H1 (cell line): ENCODE results near the gene ELL. TPM values are rescaled to one million over a fixed set of nuclear protein-coding genes. Genes with fewer than 3 reads are reported as not detected.
A peak's percentile ranks its signal among the peaks of the same experiment; 100 is the strongest.

Experiments used
- CTCF ChIA-PET: fragments of 300-600 bp; sonication (Branson Sonifier 250); formaldehyde crosslinking; loops from one replicate; lab custom pipeline; 2021; ENCODE audit not compliant: partially characterized antibody; lab: Charles Lee
- POLR2A ChIA-PET: fragments of 300-600 bp; sonication (Branson Sonifier 250); formaldehyde crosslinking; loops from one replicate; lab custom pipeline; 2021; ENCODE audit warnings: inconsistent platforms; ENCODE audit not compliant: partially characterized antibody; lab: Charles Lee
- DNase-seq, 2 experiments: peaks; one replicate each; pipeline versions ENCODE4 v3.0.0 to v3.0.0-alpha.2; 2010 to 2022; ENCODE audit warnings: low spot score in 2 of 2, low read depth in 1 of 2, mixed read lengths in 1 of 2
- FAIRE-seq: peaks from 2 replicates; lab custom pipeline; 2011; peaks lifted over from hg19 to GRCh38; lab: Jason Lieb, UNC
- H2AFZ ChIP-seq: 2 replicates; pipeline ENCODE4 v1.8.1; 2012; ENCODE audit warnings: low read length, inconsistent platforms
- H2AK5ac ChIP-seq: 2 replicates; pipeline ENCODE4 v1.6.1; 2013; ENCODE audit warnings: low read depth, low read length
- H2BK120ac ChIP-seq: replicated peaks from 2 replicates; pipeline ENCODE3; 2013; ENCODE audit warnings: low read depth, low read length, inconsistent platforms
- H2BK12ac ChIP-seq: 2 replicates; pipeline ENCODE4 v1.6.1; 2013; ENCODE audit warnings: low read depth, low read length
- H2BK15ac ChIP-seq: 2 replicates; pipeline ENCODE4 v1.6.1; 2013; ENCODE audit warnings: low read length
- H2BK20ac ChIP-seq: 2 replicates; pipeline ENCODE4 v1.6.1; 2013; ENCODE audit warnings: low read length
- H2BK5ac ChIP-seq: 2 replicates; pipeline ENCODE4 v1.6.1; 2013; ENCODE audit warnings: low read depth, low read length
- H3K14ac ChIP-seq: 2 replicates; pipeline ENCODE4 v1.6.1; 2013; ENCODE audit warnings: inconsistent platforms; ENCODE audit not compliant: insufficient read length
- H3K18ac ChIP-seq: 2 replicates; pipeline ENCODE4 v1.6.1; 2013; ENCODE audit warnings: low read length; ENCODE audit errors: extremely low read depth
- H3K23ac ChIP-seq: 2 replicates; pipeline ENCODE4 v1.6.1; 2013; ENCODE audit warnings: inconsistent platforms; ENCODE audit not compliant: insufficient read length
- H3K23me2 ChIP-seq: 2 replicates; pipeline ENCODE4 v1.6.1; 2013; ENCODE audit warnings: low read depth, low read length
- H3K27ac ChIP-seq: 2 replicates; pipeline ENCODE4 v1.6.1; 2011; ENCODE audit warnings: low read depth, low read length, inconsistent platforms
- H3K27me3 ChIP-seq, 4 experiments: replicated peaks in 1 of 4; 1 replicate in 1 of 4; 2 replicates in 3 of 4; pipeline versions ENCODE4 v1.6.1 to v1.8.1; 2011 to 2013; ENCODE audit warnings: low read length in 3 of 4, mild to moderate bottlenecking in 3 of 4, inconsistent platforms in 2 of 4, mixed read lengths in 2 of 4, moderate library complexity in 1 of 4; ENCODE audit not compliant: control insufficient read depth in 3 of 4, insufficient read depth in 3 of 4; ENCODE audit errors: extremely low read depth in 1 of 4
- H3K36me3 ChIP-seq, 4 experiments: 2 replicates each; pipeline versions ENCODE4 v1.6.1 to v1.8.1; 2011 to 2013; ENCODE audit warnings: mild to moderate bottlenecking in 4 of 4, low read length in 3 of 4, moderate library complexity in 2 of 4, control low read depth in 1 of 4, inconsistent platforms in 1 of 4; ENCODE audit not compliant: insufficient read depth in 4 of 4, control insufficient read depth in 2 of 4
- H3K4ac ChIP-seq: replicated peaks from 2 replicates; pipeline ENCODE3; 2013; ENCODE audit warnings: low read length, low read depth, mixed read lengths, inconsistent platforms; ENCODE audit not compliant: insufficient read length
- H3K4me1 ChIP-seq, 4 experiments: replicated peaks in 1 of 4; 1 replicate in 1 of 4; 2 replicates in 3 of 4; pipeline versions ENCODE4 v1.6.1 to v1.8.1; 2011 to 2013; ENCODE audit warnings: low read length in 3 of 4, inconsistent platforms in 2 of 4, mixed read lengths in 1 of 4; ENCODE audit not compliant: insufficient read depth in 4 of 4, control insufficient read depth in 3 of 4
- H3K4me2 ChIP-seq, 2 experiments: 2 replicates each; pipeline versions ENCODE4 v1.6.1 to v1.8.1; 2011 to 2013; ENCODE audit warnings: low read depth in 2 of 2, low read length in 2 of 2, control low read depth in 1 of 2, inconsistent platforms in 1 of 2, mild to moderate bottlenecking in 1 of 2; ENCODE audit not compliant: insufficient read depth in 1 of 2
- H3K4me3 ChIP-seq, 4 experiments: fragments of 200-600, 300-600 bp in 1 of 4; sonication (generic), shearing (Covaris generic), sonication (Bioruptor Twin) in 1 of 4; 2 replicates each; pipeline versions ENCODE4 v1.5.1 to v1.8.1; 2011 to 2016; ENCODE audit warnings: low read length in 4 of 4, low read depth in 3 of 4, control low read depth in 2 of 4, inconsistent platforms in 2 of 4, mild to moderate bottlenecking in 2 of 4, mixed read lengths in 1 of 4, moderate library complexity in 1 of 4; ENCODE audit not compliant: insufficient read depth in 2 of 4; ENCODE audit errors: extremely low read depth in 1 of 4
- H3K56ac ChIP-seq: replicated peaks from 2 replicates; pipeline ENCODE3; 2013; ENCODE audit warnings: low read depth, mild to moderate bottlenecking, mixed read lengths, low read length, inconsistent platforms; ENCODE audit not compliant: insufficient read length
- H3K79me1 ChIP-seq: 2 replicates; pipeline ENCODE4 v1.6.1; 2013; ENCODE audit warnings: low read depth, low read length, control low read depth
- H3K79me2 ChIP-seq, 2 experiments: 2 replicates each; pipeline versions ENCODE4 v1.6.1 to v1.8.1; 2012 to 2013; ENCODE audit warnings: low read length in 2 of 2, mild to moderate bottlenecking in 2 of 2, inconsistent platforms in 1 of 2; ENCODE audit not compliant: insufficient read depth in 2 of 2, control insufficient read depth in 1 of 2
- H3K9ac ChIP-seq, 4 experiments: replicated peaks in 1 of 4; 1 replicate in 1 of 4; 2 replicates in 3 of 4; pipeline versions ENCODE4 v1.6.1 to v1.8.1; 2011 to 2013; ENCODE audit warnings: low read depth in 3 of 4, low read length in 3 of 4, control low read depth in 2 of 4, mild to moderate bottlenecking in 2 of 4, moderate library complexity in 2 of 4, inconsistent platforms in 1 of 4; ENCODE audit errors: extremely low read depth in 1 of 4
- H3K9me3 ChIP-seq, 2 experiments: 2 replicates each; pipeline versions ENCODE4 v1.6.1 to v1.8.1; 2012 to 2013; ENCODE audit warnings: mild to moderate bottlenecking in 2 of 2, moderate library complexity in 2 of 2, control low read depth in 1 of 2, inconsistent platforms in 1 of 2, low read depth in 1 of 2, low read length in 1 of 2, mixed read lengths in 1 of 2; ENCODE audit not compliant: insufficient read depth in 2 of 2
- H4K20me1 ChIP-seq, 2 experiments: replicated peaks in 1 of 2; 2 replicates each; pipeline versions ENCODE3 to v1.8.1; 2011 to 2013; ENCODE audit warnings: inconsistent platforms in 2 of 2, low read length in 2 of 2, mild to moderate bottlenecking in 1 of 2; ENCODE audit not compliant: insufficient read depth in 2 of 2, control insufficient read depth in 1 of 2
- H4K5ac ChIP-seq: 2 replicates; pipeline ENCODE4 v1.6.1; 2013; ENCODE audit warnings: low read length, low read depth, mixed read lengths, inconsistent platforms; ENCODE audit not compliant: insufficient read length
- H4K8ac ChIP-seq: 2 replicates; pipeline ENCODE4 v1.8.0; 2013; ENCODE audit warnings: mild to moderate bottlenecking, moderate library complexity, low read length, inconsistent platforms; ENCODE audit not compliant: insufficient read depth; ENCODE audit errors: extremely low read depth
- H4K91ac ChIP-seq: replicated peaks from 2 replicates; pipeline ENCODE3; 2013; ENCODE audit warnings: low read length, mixed read lengths, inconsistent platforms; ENCODE audit not compliant: insufficient read length
- CEBPB ChIP-seq: IDR thresholded peaks from 2 replicates; pipeline ENCODE4 v1.6.1; 2012; ENCODE audit warnings: low read depth, low read length
- HDAC2 ChIP-seq, 2 experiments: fragments of 300-600 bp in 1 of 2; sonication (generic) in 1 of 2; IDR thresholded peaks; 2 replicates each; pipeline ENCODE4 v1.6.1; 2011 to 2012; ENCODE audit warnings: low read depth in 2 of 2, low read length in 2 of 2, mild to moderate bottlenecking in 2 of 2, moderate library complexity in 2 of 2, borderline replicate concordance in 1 of 2, inconsistent platforms in 1 of 2
- WGBS, 2 experiments: shearing (Covaris generic) in 1 of 2; methylation state at CpG; one replicate each; pipeline versions ENCODE4 v1.1.6 to v1.1.7; 2013 to 2015; ENCODE audit warnings: low lambda C conversion rate in 2 of 2, mixed read lengths in 2 of 2, inconsistent platforms in 1 of 2, low coverage in 1 of 2, missing lambda C conversion rate in 1 of 2; ENCODE audit not compliant: insufficient replicate concordance in 2 of 2, insufficient coverage in 1 of 2, insufficient read length in 1 of 2; ENCODE audit errors: extremely low coverage in 1 of 2, missing lambda C conversion rate in 1 of 2; 5-methylcytosine and 5-hydroxymethylcytosine counted together
- polyA plus RNA-seq, 7 experiments: library from polyadenylated mRNA; depleted of rRNA in 3 of 7; stranded (reverse) in 5 of 7; unstranded in 2 of 7; fragments of >200 nt in 5 of 7; fragments of 200-250 nt in 2 of 7; gene quantifications; 1 replicate in 5 of 7; 2 replicates in 1 of 7; 4 replicates in 1 of 7; pipeline versions ENCODE4 v1.2.1 to v1.2.3, GENCODE V29; 2011 to 2013; ENCODE audit warnings: missing spikeins in 2 of 7, mixed read lengths in 2 of 7
- total RNA-seq: library from RNA; stranded (reverse); fragmentation: NEBNext Ultra II Directional; extraction: Animal tissue kit (Norgen Biotek cat#: 25700); gene quantifications from 2 replicates; pipeline ENCODE4 v1.2.1, GENCODE V29; 2021

The ELL gene
- total and polyA plus RNA-seq, 2 of the 8 experiments (the other 6 are each of a cell fraction or from before 2014, with no cell fraction given), result 5.2 to 10.5 TPM

DNA sequence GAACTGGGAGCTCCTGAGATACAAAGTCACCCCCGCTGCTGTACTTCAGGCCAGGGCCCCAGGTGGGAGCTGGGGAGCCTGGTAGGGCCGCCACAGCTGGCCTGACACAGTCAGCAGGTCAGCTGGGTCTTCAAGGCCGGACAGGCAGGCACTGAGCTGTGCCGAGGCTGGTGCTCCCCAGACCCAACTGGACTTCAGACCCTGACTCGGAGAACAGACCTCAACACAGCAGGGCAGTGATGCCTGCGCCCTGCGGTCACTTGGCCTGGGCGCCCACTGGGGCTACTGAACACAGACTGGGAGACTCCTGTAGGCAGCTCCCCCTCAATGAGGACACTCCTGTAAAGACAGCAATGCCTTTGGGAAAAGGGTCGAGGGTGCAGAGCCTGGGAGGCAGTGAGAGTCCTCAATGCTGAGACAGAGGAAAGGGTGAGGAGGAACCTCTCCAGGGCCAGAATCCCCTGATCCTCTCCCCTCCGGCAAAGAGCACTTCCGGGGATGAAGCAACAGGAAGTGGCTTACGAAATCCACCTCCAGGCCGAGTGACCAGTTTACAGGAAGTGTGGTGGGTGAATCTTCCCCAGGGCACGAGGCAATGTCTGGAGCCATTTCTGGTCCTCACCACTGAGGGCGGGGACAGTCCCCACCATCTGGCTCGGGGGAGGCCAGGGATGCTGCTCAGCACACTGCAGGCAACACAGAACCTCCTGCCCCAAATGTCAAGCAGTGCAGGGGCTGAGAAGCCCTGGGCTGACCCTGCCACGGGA, 43.1 kb downstream of the ELL start:
- Histone ChIP-seq H3K23ac (no peak overlapping the region), H3K27me3 (no peaks in the 10 kb centered on the region), H3K18ac (no peak overlapping the region; the same call in 1 of the 2 replicates), H4K20me1 (peaks cover 2 to 25% of the 10 kb centered on the region in 2 experiments), H2BK120ac (no peak overlapping the region), H3K9me3 (no peaks in the 10 kb centered on the region), H3K27ac (no peak overlapping the region), H3K79me1 (peaks cover 12% of the 10 kb centered on the region; the same call in 1 of the 2 replicates), H2BK5ac (no peak overlapping the region; the same call in 1 of the 2 replicates), H3K23me2 (0 out of 2 replicates have a peak, but pooled peaks cover 4% of the 10 kb centered on the region), H3K4ac (no peak overlapping the region), H3K4me3 (no peak overlapping the region), H2BK20ac (no peak overlapping the region), H2BK15ac (no peak overlapping the region), H3K14ac (no peak overlapping the region), H4K5ac (no peak overlapping the region), H3K79me2 (peaks cover 0 to 14% of the 10 kb centered on the region in 2 experiments; a peak in 1 of 4 replicates), H3K4me1 (no peaks in the 10 kb centered on the region; a peak in 1 of 7 replicates), H2BK12ac (no peak overlapping the region), H2AK5ac (no peak overlapping the region), H4K91ac (no peak overlapping the region), H3K56ac (no peak overlapping the region), H3K9ac (no peak overlapping the region), H4K8ac (no peak overlapping the region), H3K36me3 (no peaks in the 10 kb centered on the region), H2AFZ (no peak overlapping the region), H3K4me2 (no peak overlapping the region)
- FAIRE-seq (no peak), DNase-seq (no peak)
- ChIA-PET CTCF (interaction anchor here (0.6 to 18.5 kb wide), 9 partner anchors 5 to 315 kb away, joined by 3 to 213 read pairs (median 4); partner anchors contain the start of gene UBA52), POLR2A (interaction anchor here (1.3 kb wide), 1 partner anchor 10 kb away, joined by 6 read pairs; no protein-coding TSS in a partner anchor)
- 93% methylated on average over 17 of the region's 17 CpGs; no CpG with 5 or more reads in 1 of the 2 experiments for WGBS, 2 experiments
- TF ChIP-seq CEBPB, result peak; percentile 51; the same call in 1 of the 2 replicates
- no peak for TF ChIP-seq HDAC2 (IDR thresholded peaks at IDR 0.05; ENCODE audit: borderline replicate concordance in 1 of 2, low read depth in 2 of 2, low read length in 2 of 2)
